Neuronal stem cell (in vitro differentiated cells): ENCODE data around the gene SHISA4. TPM values are rescaled to one million over a fixed set of nuclear protein-coding genes. Genes with fewer than 3 reads are reported as not detected.
"Not testable (repeated sequence)": the region's sequence is repeated elsewhere in the genome, so short reads cannot be mapped to it uniquely, and the experiment has no call there.

Source experiments
- DNase-seq: peaks from one replicate; pipeline ENCODE4 v3.0.0-alpha.2; 2013; ENCODE audit warnings: low spot score
- H2AFZ ChIP-seq: one replicate; pipeline ENCODE4 v1.6.1; 2013; ENCODE audit warnings: mild to moderate bottlenecking, low read length, inconsistent platforms
- H2AK5ac ChIP-seq: 2 replicates; pipeline ENCODE4 v1.6.1; 2013; ENCODE audit warnings: low read depth, mild to moderate bottlenecking, inconsistent platforms, low read length, moderate library complexity, mixed read lengths
- H2BK120ac ChIP-seq: 2 replicates; pipeline ENCODE4 v1.6.1; 2013; ENCODE audit warnings: low read depth, mild to moderate bottlenecking, inconsistent platforms, low read length, moderate library complexity, mixed read lengths
- H2BK12ac ChIP-seq: one replicate; pipeline ENCODE4 v1.6.1; 2013; ENCODE audit warnings: low read length, inconsistent platforms
- H2BK15ac ChIP-seq: 2 replicates; pipeline ENCODE4 v1.6.1; 2013; ENCODE audit warnings: mild to moderate bottlenecking, low read length, inconsistent platforms, mixed read lengths
- H2BK5ac ChIP-seq: one replicate; pipeline ENCODE4 v1.6.1; 2013; ENCODE audit warnings: inconsistent platforms, mild to moderate bottlenecking, low read length, moderate library complexity
- H3K14ac ChIP-seq: one replicate; pipeline ENCODE4 v1.6.1; 2013; ENCODE audit warnings: low read length, inconsistent platforms
- H3K18ac ChIP-seq: 2 replicates; pipeline ENCODE4 v1.6.1; 2013; ENCODE audit warnings: low read length, inconsistent platforms
- H3K23ac ChIP-seq: 2 replicates; pipeline ENCODE4 v1.6.1; 2013; ENCODE audit warnings: low read depth, mild to moderate bottlenecking, mixed read lengths, low read length, inconsistent platforms; ENCODE audit not compliant: poor library complexity
- H3K27ac ChIP-seq: replicated peaks from 3 replicates; pipeline ENCODE4 v1.5.1; 2013; ENCODE audit warnings: low read length, inconsistent platforms
- H3K27me3 ChIP-seq, 3 experiments: 2 replicates each; pipeline ENCODE4 v1.6.1; 2013; ENCODE audit warnings: low read length in 3 of 3, mild to moderate bottlenecking in 2 of 3, inconsistent platforms in 1 of 3, low read depth in 1 of 3, mixed read lengths in 1 of 3, moderate library complexity in 1 of 3; ENCODE audit not compliant: control insufficient read depth in 3 of 3, insufficient read depth in 3 of 3
- H3K36me3 ChIP-seq, 2 donors: replicated peaks in 1 of 2; 2 replicates each; pipeline ENCODE4 v1.6.1; 2013; ENCODE audit warnings: low read length in 2 of 2; ENCODE audit not compliant: control insufficient read depth in 2 of 2, insufficient read depth in 2 of 2
- H3K4ac ChIP-seq: 2 replicates; pipeline ENCODE4 v1.6.1; 2013; ENCODE audit warnings: inconsistent platforms, mild to moderate bottlenecking, low read length, moderate library complexity
- H3K4me1 ChIP-seq, 2 donors: 1 replicate in 1 of 2; 2 replicates in 1 of 2; pipeline ENCODE4 v1.6.1; 2013; ENCODE audit warnings: low read length in 2 of 2, low read depth in 1 of 2; ENCODE audit not compliant: control insufficient read depth in 2 of 2, insufficient read depth in 1 of 2
- H3K4me2 ChIP-seq: one replicate; pipeline ENCODE4 v1.6.1; 2013; ENCODE audit warnings: mild to moderate bottlenecking, low read length, inconsistent platforms; ENCODE audit not compliant: insufficient read depth, poor library complexity, severe bottlenecking
- H3K4me3 ChIP-seq, 2 donors: 2 replicates each; pipeline ENCODE4 v1.5.1; 2013; ENCODE audit warnings: low read length in 2 of 2, mild to moderate bottlenecking in 2 of 2, inconsistent platforms in 1 of 2, moderate library complexity in 1 of 2
- H3K79me1 ChIP-seq: one replicate; pipeline ENCODE4 v1.6.1; 2013; ENCODE audit warnings: low read depth, mild to moderate bottlenecking, inconsistent platforms, low read length, moderate library complexity
- H3K9ac ChIP-seq: one replicate; pipeline ENCODE4 v1.6.1; 2013; ENCODE audit warnings: mild to moderate bottlenecking, low read depth, low read length, inconsistent platforms; ENCODE audit not compliant: poor library complexity
- H3K9me3 ChIP-seq, 2 donors: replicated peaks in 1 of 2; 2 replicates each; pipeline versions ENCODE3 to v1.6.1; 2013; ENCODE audit warnings: low read length in 2 of 2, mild to moderate bottlenecking in 2 of 2, inconsistent platforms in 1 of 2, low read depth in 1 of 2, mixed read lengths in 1 of 2, moderate library complexity in 1 of 2; ENCODE audit not compliant: control insufficient read depth in 2 of 2, insufficient read depth in 1 of 2
- H4K8ac ChIP-seq: one replicate; pipeline ENCODE4 v1.6.1; 2013; ENCODE audit warnings: low read depth, mild to moderate bottlenecking, inconsistent platforms, low read length, moderate library complexity
- H4K91ac ChIP-seq: one replicate; pipeline ENCODE4 v1.6.1; 2013; ENCODE audit warnings: low read length, low read depth, mild to moderate bottlenecking, inconsistent platforms; ENCODE audit not compliant: poor library complexity
- WGBS, 2 donors: extraction: QIAGEN DNeasy Blood & Tissue Kit; methylation state at CpG; one replicate each; pipeline ENCODE4 v1.1.7; 2013; ENCODE audit warnings: missing lambda C conversion rate in 2 of 2, mixed read lengths in 1 of 2; ENCODE audit not compliant: insufficient read length in 2 of 2, insufficient replicate concordance in 1 of 2; ENCODE audit errors: extremely low coverage in 2 of 2; 5-methylcytosine and 5-hydroxymethylcytosine counted together
- polyA plus RNA-seq, 2 experiments: library from polyadenylated mRNA; stranded (reverse); fragments of 200-250 nt; gene quantifications; one replicate each; pipeline ENCODE4 v1.2.3, GENCODE V29; 2013

The SHISA4 gene, protein sequence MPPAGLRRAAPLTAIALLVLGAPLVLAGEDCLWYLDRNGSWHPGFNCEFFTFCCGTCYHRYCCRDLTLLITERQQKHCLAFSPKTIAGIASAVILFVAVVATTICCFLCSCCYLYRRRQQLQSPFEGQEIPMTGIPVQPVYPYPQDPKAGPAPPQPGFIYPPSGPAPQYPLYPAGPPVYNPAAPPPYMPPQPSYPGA
- polyA plus RNA-seq (2013, experiment 1 of 2) = 10.6 TPM
- 11.6 TPM for polyA plus RNA-seq (2013, experiment 2 of 2)

DNA sequence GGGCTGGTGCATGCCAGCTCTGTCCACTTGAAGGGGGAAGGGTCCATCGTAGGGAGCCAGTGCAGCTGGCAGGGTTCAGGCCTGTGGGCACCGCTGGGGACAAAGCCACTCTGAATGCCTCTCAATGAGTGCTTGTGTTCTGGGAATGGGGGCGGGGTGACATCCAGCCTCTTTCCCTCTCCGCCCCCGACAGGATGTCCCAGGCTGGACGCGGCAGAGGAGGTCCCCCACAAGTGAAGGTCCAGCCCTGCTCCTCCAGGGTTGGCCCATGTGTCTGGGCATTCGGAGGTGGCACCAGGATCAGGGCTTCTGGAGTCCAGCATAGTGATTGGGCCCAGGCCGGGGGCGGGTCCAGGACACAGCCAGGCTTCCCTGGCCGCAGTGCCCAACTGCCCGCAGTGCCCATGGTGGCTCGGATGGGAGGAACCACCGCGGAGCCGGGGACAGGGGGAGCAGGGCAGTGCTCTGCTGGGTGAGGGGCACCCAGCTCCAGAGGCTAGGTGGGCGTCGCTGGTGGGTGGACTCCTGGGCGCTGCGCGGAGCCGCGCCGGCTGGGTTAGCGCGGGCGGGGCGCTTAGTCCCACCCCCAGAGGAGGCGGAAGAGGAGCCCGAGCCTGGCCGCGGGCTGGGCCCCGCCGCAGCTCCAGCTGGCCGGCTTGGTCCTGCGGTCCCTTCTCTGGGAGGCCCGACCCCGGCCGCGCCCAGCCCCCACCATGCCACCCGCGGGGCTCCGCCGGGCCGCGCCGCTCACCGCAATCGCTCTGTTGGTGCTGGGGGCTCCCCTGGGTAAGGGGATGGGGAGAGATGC is at the start of gene SHISA4:
SHISA4 (plus strand) TSS at position 617 of the 808 bp plus-strand sequence; CDS start at position 714, 97 bp downstream.
- H4K91ac ChIP-seq = peak within 1 kb of the TSS; percentile 44
- H2AK5ac ChIP-seq = no peak within 1 kb of the TSS
- peak within 1 kb of the TSS; percentile 92 for H3K18ac ChIP-seq
- H3K4me1 ChIP-seq = peaks cover 9 to 11% of the 10 kb centered on the region in 2 donors
- H3K27ac ChIP-seq = no peak within 1 kb of the TSS
- peak within 1 kb of the TSS; percentile 98 for H3K4me2 ChIP-seq
- H2BK5ac ChIP-seq = peak within 1 kb of the TSS; percentile 35
- peak within 1 kb of the TSS; percentile 44 to 88 for H3K4me3 ChIP-seq
- peaks cover 2% of the 10 kb centered on the region for H3K79me1 ChIP-seq
- peak within 1 kb of the TSS; percentile 60 for H2BK15ac ChIP-seq
- peak; percentile 23 for DNase-seq
- no peaks in the 10 kb centered on the region for H3K9me3 ChIP-seq
- no peak within 1 kb of the TSS for H4K8ac ChIP-seq
- no peaks in the 10 kb centered on the region for H3K36me3 ChIP-seq
- peak within 1 kb of the TSS; percentile 97 for H2AFZ ChIP-seq
- no peak within 1 kb of the TSS for H2BK12ac ChIP-seq
- no CpG with 5 or more reads among the region's 49 CpGs for WGBS, 2 donors
- H2BK120ac ChIP-seq = no peak within 1 kb of the TSS
- peaks cover 0 to 66% (median 6%) of the 10 kb centered on the region in 3 experiments for H3K27me3 ChIP-seq
- H3K14ac ChIP-seq = peak within 1 kb of the TSS; percentile 78
- H3K23ac ChIP-seq = peak within 1 kb of the TSS; percentile 80
- H3K4ac ChIP-seq = no peak within 1 kb of the TSS
- peak within 1 kb of the TSS; percentile 90 for H3K9ac ChIP-seq

DNA sequence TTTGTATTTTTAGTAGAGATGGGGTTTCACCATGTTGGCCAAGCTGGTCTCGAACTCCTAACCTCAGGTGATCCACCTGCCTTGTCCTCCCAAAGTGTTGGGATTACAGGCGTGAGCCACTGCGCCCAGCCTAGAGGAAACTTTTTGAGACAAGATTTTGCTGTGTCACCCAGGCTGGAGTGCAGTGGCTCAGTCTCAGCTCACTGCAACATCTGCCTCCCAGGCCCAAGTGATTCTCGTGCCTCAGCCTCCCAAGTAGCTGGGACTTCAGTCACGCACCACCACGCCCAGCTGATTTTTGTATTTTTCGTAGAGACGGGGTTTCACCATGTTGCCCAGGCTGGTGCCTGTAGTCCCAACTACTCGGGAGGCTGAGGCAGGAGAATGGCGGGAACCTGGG is 49.6 kb upstream of the SHISA4 start:
- DNase-seq, H2BK5ac ChIP-seq, H3K9ac ChIP-seq, H3K23ac ChIP-seq, H3K18ac ChIP-seq, H3K4ac ChIP-seq, H3K14ac ChIP-seq, H2BK12ac ChIP-seq, H2BK120ac ChIP-seq, H2AFZ ChIP-seq, H2BK15ac ChIP-seq, H2AK5ac ChIP-seq, H3K27ac ChIP-seq, H3K27me3 ChIP-seq, H3K4me1 ChIP-seq, H4K8ac ChIP-seq, H3K4me2 ChIP-seq, H4K91ac ChIP-seq, H3K9me3 ChIP-seq, H3K79me1 ChIP-seq, H3K4me3 ChIP-seq: not testable (repeated sequence)
- peaks cover 10 to 93% of the 10 kb centered on the region in 2 donors for H3K36me3 ChIP-seq
- WGBS, 2 donors = no CpG with 5 or more reads among the region's 10 CpGs

DNA sequence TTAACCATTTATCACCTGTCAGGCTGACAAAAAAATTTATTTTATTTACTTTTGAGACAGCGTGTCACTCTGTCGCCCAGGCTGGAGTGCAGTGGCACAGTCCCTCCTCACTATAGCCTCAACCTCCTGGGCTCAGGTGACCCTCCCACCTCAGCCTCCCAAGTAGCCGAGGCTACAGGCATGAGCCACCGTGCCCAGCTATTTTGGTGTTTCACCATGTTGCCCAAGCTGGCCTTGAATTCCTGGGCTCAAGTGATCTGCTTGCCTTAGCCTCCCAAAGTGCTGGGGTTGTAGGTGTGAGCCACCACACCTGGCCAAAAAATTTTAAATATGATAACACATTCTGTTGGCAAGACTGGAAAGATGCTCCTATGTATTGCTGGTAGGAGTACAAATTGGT is 48.6 kb upstream of the SHISA4 start:
- Histone ChIP-seq H4K8ac (no peak overlapping the region), H2BK120ac (no peak overlapping the region), H3K18ac (no peak overlapping the region), H3K4ac (no peak overlapping the region), H3K9me3 (no peaks in the 10 kb centered on the region), H3K14ac (no peak overlapping the region), H2AK5ac (no peak overlapping the region), H4K91ac (no peak overlapping the region), H3K23ac (no peak overlapping the region), H3K36me3 (peaks cover 10 to 87% of the 10 kb centered on the region in 2 donors), H2BK12ac (no peak overlapping the region), H2AFZ (no peak overlapping the region), H2BK5ac (no peak overlapping the region), H3K4me2 (no peak overlapping the region), H3K79me1 (peaks cover 5% of the 10 kb centered on the region), H3K9ac (peak overlapping the region; percentile 60), H3K4me3 (no peak overlapping the region), H2BK15ac (no peak overlapping the region), H3K27me3 (no peaks in the 10 kb centered on the region), H3K27ac (no peak overlapping the region), H3K4me1 (no peaks in the 10 kb centered on the region)
- no CpG with 5 or more reads among the region's 4 CpGs for WGBS, 2 donors
- DNase-seq = no peak

DNA sequence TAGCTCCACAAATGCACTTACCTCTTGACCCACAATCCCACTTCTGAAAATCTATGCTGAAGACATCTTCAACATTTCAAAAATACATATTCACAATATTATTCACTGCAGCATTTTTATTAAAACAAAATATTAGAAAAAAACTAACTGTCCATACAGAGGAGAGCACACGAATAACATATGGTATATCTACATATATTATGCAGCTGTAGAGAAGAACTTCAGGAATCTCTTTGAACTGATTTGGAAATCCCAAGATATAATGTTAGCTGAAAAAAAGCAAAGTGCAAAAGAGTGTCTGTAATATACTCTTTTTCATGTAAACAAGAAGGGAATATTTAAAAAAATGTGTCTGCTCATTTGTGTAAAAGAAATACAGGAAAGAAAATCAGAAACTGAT is 48.2 kb upstream of the SHISA4 start:
- Histone ChIP-seq H4K91ac (no peak overlapping the region), H2BK5ac (no peak overlapping the region), H3K4me3 (no peak overlapping the region), H2BK15ac (no peak overlapping the region), H3K9ac (no peak overlapping the region), H3K4ac (no peak overlapping the region), H3K18ac (no peak overlapping the region), H3K4me2 (no peak overlapping the region), H3K9me3 (no peaks in the 10 kb centered on the region), H3K27me3 (no peaks in the 10 kb centered on the region), H2BK120ac (no peak overlapping the region), H3K79me1 (peaks cover 5% of the 10 kb centered on the region), H3K36me3 (peaks cover 10 to 87% of the 10 kb centered on the region in 2 donors), H3K4me1 (no peaks in the 10 kb centered on the region), H4K8ac (no peak overlapping the region), H2AFZ (no peak overlapping the region), H2AK5ac (no peak overlapping the region), H3K14ac (no peak overlapping the region), H2BK12ac (no peak overlapping the region), H3K27ac (no peak overlapping the region), H3K23ac (no peak overlapping the region)
- no peak for DNase-seq
- WGBS, 2 donors = no CpG with 5 or more reads among the region's 1 CpG
